NCI-H748 (cell line): Measurements from ENCODE around the gene DPP4.
A peak's percentile ranks its signal among the peaks of the same experiment; 100 is the strongest.

Source experiments
- DNase-seq: peaks from one replicate; lab custom pipeline; 2025; ENCODE audit not compliant: unreplicated experiment; lab: John Stamatoyannopoulos, UW

DPP4 gene

GRCh38 chr2:162022290-162022945 is 51.6 kb downstream of the DPP4 start:
- no peak for DNase-seq

DNA sequence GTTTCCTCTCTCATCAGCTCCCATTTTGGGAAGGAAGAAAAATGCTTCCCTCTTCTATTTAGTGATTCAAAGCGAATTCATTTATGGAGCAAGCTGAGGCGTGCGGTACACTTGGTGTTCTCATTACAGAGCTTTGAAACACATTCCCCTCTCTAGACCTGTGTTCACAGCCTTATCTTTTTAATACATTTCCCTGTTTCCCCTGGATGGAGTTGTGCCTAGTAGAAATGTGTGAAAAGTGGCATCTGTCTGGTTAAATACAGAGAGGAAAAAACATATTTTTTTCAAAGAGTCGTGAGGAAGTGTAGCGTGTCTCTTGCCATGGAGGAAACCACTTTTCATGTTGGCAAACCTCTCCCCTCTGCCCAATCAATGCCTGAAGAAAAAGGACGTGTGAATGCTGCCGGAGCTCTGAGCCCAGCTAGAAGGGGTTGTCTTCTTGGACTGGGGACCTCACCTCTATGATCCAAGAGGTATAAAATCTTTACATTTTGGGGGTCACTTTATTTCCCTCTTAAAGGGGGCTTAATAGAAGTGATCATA is 52.4 kb downstream of the DPP4 start:
- DNase-seq, result no peak

- DNase-seq, result no peak
Measured at GRCh38 chr2:162018530-162018929, 55.5 kb downstream of the DPP4 start.

GRCh38 chr2:162017233-162017632 is 56.8 kb downstream of the DPP4 start:
- DNase-seq, result no peak

DNA sequence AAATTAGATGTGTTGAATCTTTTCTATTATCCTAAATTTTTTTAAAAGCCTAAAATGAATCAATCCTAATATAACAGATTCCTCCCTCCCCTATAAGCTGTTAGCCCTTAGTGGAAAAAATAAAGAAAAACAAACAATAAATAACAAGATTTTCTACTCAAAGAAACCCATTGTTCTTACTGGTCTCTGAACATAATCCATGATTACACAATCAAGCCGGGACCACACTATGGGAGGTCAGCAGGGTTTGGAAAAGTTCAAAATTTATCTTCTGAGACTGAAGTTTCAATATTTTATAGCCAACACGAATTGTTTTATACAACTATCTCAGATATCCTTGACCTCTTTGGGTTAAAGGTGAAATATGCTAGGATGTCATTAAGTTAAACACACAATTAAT is 57.9 kb downstream of the DPP4 start:
- DNase-seq, result no peak

GRCh38 chr2:162014751-162015150 is 59.3 kb downstream of the DPP4 start:
- DNase-seq, result no peak

DNA sequence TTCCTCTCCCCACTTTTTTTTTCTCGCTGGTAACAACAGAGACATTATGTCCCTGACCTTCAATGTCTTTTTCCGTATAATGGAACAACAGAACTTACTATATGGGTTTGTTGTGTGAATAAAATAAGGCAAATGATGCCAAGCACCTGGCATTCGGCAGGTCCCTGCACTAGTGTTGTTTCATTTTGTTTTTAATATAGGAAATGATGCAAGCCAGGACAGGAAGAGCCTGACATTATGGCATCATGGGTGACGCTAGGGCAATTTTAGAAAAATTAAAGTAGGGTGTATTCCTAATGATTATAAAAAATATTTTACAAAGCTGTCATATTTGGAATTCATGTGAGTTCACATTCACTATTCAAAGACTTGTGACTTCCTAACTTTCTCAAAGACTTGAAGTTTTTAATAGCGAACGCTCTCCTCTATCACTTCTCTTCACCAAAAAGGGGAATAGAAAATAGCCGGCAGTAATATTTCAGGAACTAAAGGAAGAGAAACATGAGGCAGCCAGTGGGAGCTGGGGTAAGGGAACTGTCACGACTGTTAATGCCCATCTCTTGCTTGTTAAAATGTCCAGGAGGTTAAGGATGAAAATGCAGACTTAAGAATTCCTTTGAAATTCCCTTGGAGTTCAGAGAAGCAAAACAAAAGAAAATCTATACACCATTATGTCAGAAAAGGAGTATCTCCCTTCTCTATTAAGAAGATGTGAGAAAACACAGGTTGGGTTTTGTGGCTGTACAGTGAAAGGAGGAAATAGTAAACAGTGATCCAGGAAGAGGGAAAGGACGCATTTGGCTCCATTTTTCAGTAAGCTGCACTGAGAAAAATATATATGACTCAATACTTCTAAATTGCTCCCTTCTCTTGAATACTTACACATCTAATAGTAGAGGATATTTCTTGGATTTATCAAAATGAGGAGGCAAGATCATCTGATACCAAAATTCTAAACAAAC is 60.2 kb downstream of the DPP4 start:
- no peak for DNase-seq

GRCh38 chr2:162012565-162013058 is 61.4 kb downstream of the DPP4 start:
- no peak for DNase-seq

- DNase-seq, result peak; percentile 20
Measured at GRCh38 chr2:162011706-162012564, 62.1 kb downstream of the DPP4 start.

DNA sequence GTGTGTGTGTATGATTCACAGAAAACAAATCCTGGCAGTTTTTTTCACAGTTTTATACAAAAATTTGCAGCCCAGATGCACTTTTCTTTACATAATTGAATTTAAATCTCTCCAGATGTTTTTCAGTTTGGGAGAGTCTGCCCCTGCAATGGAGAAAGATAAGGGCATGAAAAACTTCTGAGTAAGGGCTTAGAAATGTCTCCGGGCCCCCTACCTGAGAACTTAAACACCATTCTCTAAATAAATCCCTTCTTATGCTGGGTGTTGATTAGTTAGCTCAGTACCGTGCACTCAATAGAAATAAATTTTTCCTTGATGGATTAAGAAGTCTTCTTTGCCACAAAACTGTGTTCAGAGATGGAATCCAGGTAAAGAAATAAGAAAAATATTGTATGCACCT is 64.5 kb downstream of the DPP4 start:
- DNase-seq, result no peak

DNA sequence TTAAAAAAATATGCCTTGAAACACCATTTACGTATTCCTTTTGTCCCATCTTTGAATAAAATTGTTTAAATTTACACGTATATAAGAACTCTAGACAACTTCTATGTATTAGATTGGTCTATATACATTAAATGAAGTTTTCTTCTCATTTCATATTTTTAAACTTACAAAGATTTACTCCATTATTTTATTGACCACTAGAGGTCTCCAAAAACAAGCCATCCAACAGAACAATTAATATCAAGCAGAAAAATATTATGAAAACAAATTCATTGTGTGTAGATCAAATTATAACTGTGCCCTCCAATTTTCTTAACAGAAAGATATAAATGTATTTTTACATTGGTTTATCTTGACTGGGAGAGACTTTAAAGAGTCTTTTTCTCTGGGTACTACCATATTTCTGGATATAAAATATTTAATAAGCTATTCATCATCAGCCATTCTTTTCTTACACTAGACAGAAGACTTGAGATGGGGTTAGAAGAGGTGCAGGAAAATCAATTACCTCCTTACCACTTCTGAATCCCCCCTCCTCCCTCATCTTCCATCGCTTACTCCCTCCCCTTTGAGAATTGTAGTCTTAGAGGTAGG is 66.5 kb downstream of the DPP4 start:
- no peak for DNase-seq

DNA sequence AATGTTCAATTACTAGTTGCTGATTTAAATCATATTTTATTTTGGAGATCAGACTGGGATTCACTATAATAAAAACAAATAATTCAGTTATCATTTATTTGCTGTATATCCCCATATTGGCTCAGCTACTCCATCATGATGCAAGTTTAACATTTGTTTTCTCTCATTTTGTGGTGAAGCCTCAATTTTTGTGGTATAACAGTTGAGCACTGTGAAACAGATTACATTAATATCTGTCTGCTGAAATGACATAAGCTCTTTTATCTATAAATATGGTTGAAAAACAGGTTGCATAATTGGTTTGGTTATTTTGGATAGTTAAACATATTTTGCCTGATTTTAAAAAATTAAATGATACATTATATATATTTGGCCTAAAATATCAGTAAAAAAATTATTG is 67.7 kb downstream of the DPP4 start:
- no peak for DNase-seq

- DNase-seq, result no peak
Measured at GRCh38 chr2:162004031-162004430, 70.0 kb downstream of the DPP4 start.

DNA sequence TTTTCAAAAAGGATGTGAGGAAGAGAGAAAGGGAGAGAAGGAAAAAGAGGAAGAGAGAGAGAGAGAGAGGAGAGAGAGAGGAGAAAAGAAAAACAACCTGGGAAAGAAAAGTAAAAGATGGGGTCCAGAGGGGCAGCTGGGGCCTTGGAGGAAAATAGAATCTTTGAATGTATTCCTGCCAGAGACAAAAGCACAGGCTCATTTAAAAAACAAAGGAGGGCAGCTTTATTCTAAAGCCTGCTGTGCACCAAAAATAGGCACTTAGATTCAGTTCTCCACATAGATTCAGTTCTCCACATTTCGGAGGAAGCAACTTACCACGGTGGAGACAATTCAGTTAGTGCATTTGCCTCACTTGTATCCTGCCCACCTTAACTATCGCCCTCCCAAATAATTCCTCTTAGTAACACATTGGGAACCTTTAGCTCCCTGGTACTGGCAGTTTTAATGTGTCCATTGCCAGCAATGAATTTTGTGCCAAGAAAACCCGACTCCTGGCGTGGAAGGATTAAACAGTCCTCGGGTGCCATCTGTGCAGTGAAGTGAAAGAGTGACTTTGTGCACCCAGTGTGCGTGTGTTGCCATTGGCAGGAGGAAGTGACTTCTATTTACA is 71.3 kb downstream of the DPP4 start:
- DNase-seq, result no peak

- no peak for DNase-seq
Measured at GRCh38 chr2:162000431-162000830, 73.6 kb downstream of the DPP4 start.

DNA sequence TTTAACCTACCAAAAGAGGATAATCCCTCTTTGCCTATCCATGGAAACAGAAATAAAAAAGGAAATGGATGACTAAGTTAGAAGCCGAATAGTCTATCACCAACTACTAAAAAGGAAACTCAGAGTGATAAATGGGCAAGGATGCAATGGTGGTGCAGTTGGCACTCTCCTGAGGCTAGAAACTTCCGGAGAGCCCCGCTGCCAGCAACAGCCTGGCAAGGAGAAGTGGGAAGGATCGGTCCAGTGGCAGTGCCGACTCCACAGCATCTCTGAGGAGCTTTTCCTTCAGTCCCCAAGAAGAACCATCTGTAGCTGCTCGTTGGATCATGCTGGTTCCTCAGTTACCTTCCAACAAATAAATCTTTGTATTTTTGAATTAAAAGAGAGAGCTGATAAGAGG is 74.7 kb downstream of the DPP4 start:
- DNase-seq, result no peak

GRCh38 chr2:161998857-161999256 is 75.2 kb downstream of the DPP4 start:
- DNase-seq, result no peak

- DNase-seq, result no peak
Measured at GRCh38 chr2:161997916-161998471, 76.0 kb downstream of the DPP4 start.

GRCh38 chr2:161995553-161996016 is 78.4 kb downstream of the DPP4 start:
- peak; percentile 21 for DNase-seq
